Stimulated activated naive CD4-positive, alpha-beta T cell (primary cell): Measurements from ENCODE around the gene KHDRBS2.

Experiments
- DNase-seq, 6 experiments: peaks; one replicate each; lab custom pipeline; 2025; lab: John Stamatoyannopoulos, UW

The KHDRBS2 gene

GRCh38 chr6:62285612-62286469, at the start of gene KHDRBS2:
KHDRBS2 (minus strand) TSS chr6:62286225.
- no peak for DNase-seq

GRCh38 chr6:62328607-62329006, 42.6 kb upstream of the KHDRBS2 start:
- DNase-seq = no peak

GRCh38 chr6:62324834-62325233, 38.8 kb upstream of the KHDRBS2 start:
- DNase-seq = no peak

- DNase-seq = no peak
These were observed 37.9 kb upstream of the KHDRBS2 start for GRCh38 chr6:62323818-62324431.

- no peak for DNase-seq
These were observed 12.8 kb upstream of the KHDRBS2 start for GRCh38 chr6:62298745-62299392.

GRCh38 chr6:62296541-62296940, 10.5 kb upstream of the KHDRBS2 start:
- DNase-seq = no peak

- DNase-seq = no peak
These were observed 2.9 kb upstream of the KHDRBS2 start for GRCh38 chr6:62288974-62289373.

GRCh38 chr6:62288562-62288961, 2.5 kb upstream of the KHDRBS2 start:
- DNase-seq = no peak

- DNase-seq = no peak
These were observed 432 bp upstream of the KHDRBS2 start for GRCh38 chr6:62286470-62286843.

- DNase-seq = no peak
These were observed 1.3 kb downstream of the KHDRBS2 start for GRCh38 chr6:62284725-62285124.

GRCh38 chr6:62283796-62284411, 2.1 kb downstream of the KHDRBS2 start:
- no peak for DNase-seq

- no peak for DNase-seq
These were observed 2.7 kb downstream of the KHDRBS2 start for GRCh38 chr6:62283365-62283764.

- DNase-seq = no peak
These were observed 5.9 kb downstream of the KHDRBS2 start for GRCh38 chr6:62280099-62280498.

- no peak for DNase-seq
These were observed 13.9 kb downstream of the KHDRBS2 start for GRCh38 chr6:62272114-62272513.

- DNase-seq = no peak
These were observed 20.0 kb downstream of the KHDRBS2 start for GRCh38 chr6:62265906-62266525.

GRCh38 chr6:62262283-62262682, 23.7 kb downstream of the KHDRBS2 start:
- no peak for DNase-seq

- no peak for DNase-seq
These were observed 39.9 kb downstream of the KHDRBS2 start for GRCh38 chr6:62246087-62246486.

GRCh38 chr6:62236784-62237183, 49.2 kb downstream of the KHDRBS2 start:
- no peak for DNase-seq

- DNase-seq = no peak
These were observed 56.8 kb downstream of the KHDRBS2 start for GRCh38 chr6:62229231-62229630.

GRCh38 chr6:62217866-62218265, 68.2 kb downstream of the KHDRBS2 start:
- no peak for DNase-seq

- no peak for DNase-seq
These were observed 83.9 kb downstream of the KHDRBS2 start for GRCh38 chr6:62202078-62202477.

GRCh38 chr6:62192593-62192992, 93.4 kb downstream of the KHDRBS2 start:
- DNase-seq = no peak
